ENCODE measurements around the gene OLFML1. TPM values are rescaled to one million over a fixed set of nuclear protein-coding genes. Genes with fewer than 3 reads are reported as not detected.

Gene OLFML1
- total and polyA plus RNA-seq, 4 experiments from 2014 or later, result not detected

DNA sequence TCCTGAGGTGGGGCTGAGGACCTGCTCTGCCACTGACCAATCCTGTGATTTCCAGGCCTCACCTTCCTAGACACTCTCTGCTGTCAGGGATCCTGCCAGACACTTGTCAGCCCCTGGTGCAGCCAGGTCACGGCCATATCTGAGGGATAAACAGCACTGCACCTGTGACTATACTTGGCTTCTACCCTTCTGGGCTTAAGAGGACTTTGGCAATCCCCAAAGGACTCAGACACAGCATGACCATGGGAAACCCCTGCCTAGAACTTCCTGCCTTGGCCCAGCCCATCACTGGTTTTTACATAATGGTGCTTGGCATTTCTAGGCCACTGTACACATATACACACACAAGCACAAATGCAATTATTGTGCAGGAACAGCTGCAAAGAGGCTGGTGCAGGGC lies 11.6 kb upstream of the OLFML1 start:
- no peaks in the 10 kb centered on the region for H3K4me1 ChIP-seq (ENCODE audit: insufficient read depth, low read length)
- Mint-ChIP-seq H3K36me3 (no peaks in the 10 kb centered on the region), H3K27ac (no peak overlapping the region), H3K4me1 (no peaks in the 10 kb centered on the region), H3K9me3 (no peaks in the 10 kb centered on the region), H3K4me3 (no peak overlapping the region), H3K27me3 (peaks cover 0 to 3% of the 10 kb centered on the region in 2 donors)
- intact Hi-C loops (cut with micrococcal nuclease), result no loop called here
- H3K27ac ChIP-seq (ENCODE audit: low read depth, low read length), result no peak overlapping the region
- ChIA-PET POLR2A (ENCODE audit: partially characterized antibody) (no interaction called here), CTCF (ENCODE audit: partially characterized antibody) (no interaction called here)
- H3K36me3 ChIP-seq (ENCODE audit: insufficient read depth, low read length), result no peaks in the 10 kb centered on the region
- H3K27me3 ChIP-seq (ENCODE audit: insufficient read depth, low read length), result no peaks in the 10 kb centered on the region
- no peak for DNase-seq
- no peak overlapping the region for H3K4me3 ChIP-seq (ENCODE audit: low read length in 2 of 2)
- no peaks in the 10 kb centered on the region for H3K9me3 ChIP-seq (ENCODE audit: control insufficient read depth in 1 of 2, low read length in 2 of 2)

GRCh38 chr11:7480113-7480512 lies 5.2 kb upstream of the OLFML1 start:
- H3K27ac ChIP-seq (ENCODE audit: low read depth, low read length), result no peak overlapping the region
- no peak overlapping the region for H3K4me3 ChIP-seq (ENCODE audit: low read length in 2 of 2)
- intact Hi-C loops (cut with micrococcal nuclease), result no loop called here
- H3K27me3 Mint-ChIP-seq, result peaks cover 3 to 4% of the 10 kb centered on the region in 2 donors
- ChIA-PET CTCF (ENCODE audit: partially characterized antibody) (no interaction called here), POLR2A (ENCODE audit: partially characterized antibody) (no interaction called here)
- no peak for DNase-seq
- no peaks in the 10 kb centered on the region for H3K4me1 ChIP-seq (ENCODE audit: insufficient read depth, low read length)
- H3K4me3 Mint-ChIP-seq, result no peak overlapping the region
- H3K36me3 ChIP-seq (ENCODE audit: insufficient read depth, low read length), result no peaks in the 10 kb centered on the region
- no peak overlapping the region for H3K27ac Mint-ChIP-seq
- no peaks in the 10 kb centered on the region for H3K4me1 Mint-ChIP-seq
- H3K9me3 ChIP-seq (ENCODE audit: control insufficient read depth in 1 of 2, low read length in 2 of 2), result no peaks in the 10 kb centered on the region
- H3K36me3 Mint-ChIP-seq, result no peaks in the 10 kb centered on the region
- H3K27me3 ChIP-seq (ENCODE audit: insufficient read depth, low read length), result no peaks in the 10 kb centered on the region
- H3K9me3 Mint-ChIP-seq, result no peaks in the 10 kb centered on the region

- Histone ChIP-seq H3K27ac (ENCODE audit: low read depth, low read length) (no peak overlapping the region), H3K4me3 (ENCODE audit: low read length in 2 of 2) (no peak overlapping the region), H3K36me3 (ENCODE audit: insufficient read depth, low read length) (no peaks in the 10 kb centered on the region), H3K4me1 (ENCODE audit: insufficient read depth, low read length) (no peaks in the 10 kb centered on the region), H3K27me3 (ENCODE audit: insufficient read depth, low read length) (no peaks in the 10 kb centered on the region), H3K9me3 (ENCODE audit: control insufficient read depth in 1 of 2, low read length in 2 of 2) (no peaks in the 10 kb centered on the region)
- intact Hi-C loops (cut with micrococcal nuclease), result no loop called here
- Mint-ChIP-seq H3K4me1 (no peaks in the 10 kb centered on the region), H3K4me3 (no peak overlapping the region), H3K9me3 (no peaks in the 10 kb centered on the region), H3K36me3 (no peaks in the 10 kb centered on the region), H3K27me3 (peaks cover 0 to 4% of the 10 kb centered on the region in 2 donors), H3K27ac (no peak overlapping the region)
- no peak for DNase-seq
- CTCF ChIA-PET (ENCODE audit: partially characterized antibody), result interaction anchor here (1.1 kb wide), 1 partner anchor 40 kb away, joined by 3 read pairs; no protein-coding TSS in a partner anchor
- POLR2A ChIA-PET (ENCODE audit: partially characterized antibody), result no interaction called here
Observed at GRCh38 chr11:7484131-7484530, 1.2 kb upstream of the OLFML1 start.

DNA sequence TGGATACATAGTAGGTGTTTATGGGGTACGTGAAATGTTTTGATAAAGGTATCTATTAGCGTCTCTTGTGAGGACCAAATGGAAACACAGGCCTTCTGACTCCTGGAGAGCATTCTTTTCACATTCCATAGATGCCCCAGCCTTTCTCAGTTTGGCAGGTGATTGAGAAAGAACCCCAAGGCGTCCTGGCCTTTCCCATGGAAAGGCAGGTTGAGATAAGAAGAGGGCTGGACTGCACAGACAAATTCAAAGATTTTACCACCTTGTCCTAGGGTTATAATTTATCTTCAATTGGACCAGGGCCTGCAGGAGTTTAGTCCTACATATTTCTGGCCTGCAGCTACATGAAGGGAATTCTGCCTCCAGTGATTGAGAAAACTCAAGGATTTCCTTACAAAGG lies 661 bp upstream of the OLFML1 start:
- Histone ChIP-seq H3K4me3 (ENCODE audit: low read length in 2 of 2) (no peak overlapping the region), H3K27ac (ENCODE audit: low read depth, low read length) (no peak overlapping the region), H3K36me3 (ENCODE audit: insufficient read depth, low read length) (no peaks in the 10 kb centered on the region), H3K27me3 (ENCODE audit: insufficient read depth, low read length) (no peaks in the 10 kb centered on the region), H3K4me1 (ENCODE audit: insufficient read depth, low read length) (no peaks in the 10 kb centered on the region), H3K9me3 (ENCODE audit: control insufficient read depth in 1 of 2, low read length in 2 of 2) (no peaks in the 10 kb centered on the region)
- peaks cover 0 to 4% of the 10 kb centered on the region in 2 donors for H3K27me3 Mint-ChIP-seq
- CTCF ChIA-PET (ENCODE audit: partially characterized antibody), result interaction anchor here (1.1 kb wide), 1 partner anchor 40 kb away, joined by 3 read pairs; no protein-coding TSS in a partner anchor
- intact Hi-C loops (cut with micrococcal nuclease), result no loop called here
- no peaks in the 10 kb centered on the region for H3K4me1 Mint-ChIP-seq
- H3K9me3 Mint-ChIP-seq, result no peaks in the 10 kb centered on the region
- no peak overlapping the region for H3K4me3 Mint-ChIP-seq
- no peaks in the 10 kb centered on the region for H3K36me3 Mint-ChIP-seq
- DNase-seq, result no peak
- no peak overlapping the region for H3K27ac Mint-ChIP-seq
- POLR2A ChIA-PET (ENCODE audit: partially characterized antibody), result no interaction called here

DNA sequence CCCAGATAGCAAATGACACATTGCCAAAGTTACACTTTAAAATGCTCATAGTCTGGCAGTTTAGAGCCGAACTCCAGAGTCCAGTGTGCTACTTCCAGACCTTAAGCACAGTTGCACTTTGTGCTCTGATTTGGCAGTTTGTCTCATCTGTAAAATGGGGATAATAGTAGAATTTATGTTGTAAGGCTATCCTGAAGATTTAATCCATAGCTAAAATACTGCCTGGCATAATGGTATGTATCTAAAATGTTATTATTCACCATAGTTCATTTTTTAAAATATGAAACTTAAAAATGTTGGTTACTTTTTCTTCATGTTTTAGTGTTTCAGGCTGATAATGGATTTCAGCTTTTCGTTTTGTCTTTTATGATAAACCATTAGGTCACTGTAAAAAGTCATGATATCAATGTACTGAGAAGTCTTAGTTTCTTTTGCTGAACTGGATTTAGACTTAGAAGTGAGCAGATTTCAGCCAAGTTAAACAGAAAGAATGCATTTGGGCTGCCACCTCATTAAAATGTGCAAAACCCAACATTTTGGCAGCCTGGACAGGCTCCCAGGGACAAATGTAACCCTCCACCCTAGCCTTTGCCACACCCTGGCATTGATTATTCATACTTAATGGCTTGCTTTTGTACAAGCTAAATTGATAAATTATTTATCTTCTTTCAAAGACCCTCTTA lies 933 bp downstream of the OLFML1 start:
- Histone ChIP-seq H3K4me3 (ENCODE audit: low read length in 2 of 2) (no peak overlapping the region), H3K27me3 (ENCODE audit: insufficient read depth, low read length) (no peaks in the 10 kb centered on the region), H3K4me1 (ENCODE audit: insufficient read depth, low read length) (no peaks in the 10 kb centered on the region), H3K36me3 (ENCODE audit: insufficient read depth, low read length) (no peaks in the 10 kb centered on the region), H3K27ac (ENCODE audit: low read depth, low read length) (no peak overlapping the region), H3K9me3 (ENCODE audit: control insufficient read depth in 1 of 2, low read length in 2 of 2) (no peaks in the 10 kb centered on the region)
- peaks cover 0 to 4% of the 10 kb centered on the region in 2 donors for H3K27me3 Mint-ChIP-seq
- no peak overlapping the region for H3K4me3 Mint-ChIP-seq
- no peak overlapping the region for H3K27ac Mint-ChIP-seq
- POLR2A ChIA-PET (ENCODE audit: partially characterized antibody), result no interaction called here
- H3K4me1 Mint-ChIP-seq, result no peaks in the 10 kb centered on the region
- intact Hi-C loops (cut with micrococcal nuclease), result no loop called here
- H3K9me3 Mint-ChIP-seq, result no peaks in the 10 kb centered on the region
- no peak for DNase-seq
- CTCF ChIA-PET (ENCODE audit: partially characterized antibody), result interaction anchor here (0.6 kb wide), 1 partner anchor 15 kb away, joined by 3 read pairs; no protein-coding TSS in a partner anchor
- H3K36me3 Mint-ChIP-seq, result no peaks in the 10 kb centered on the region

DNA sequence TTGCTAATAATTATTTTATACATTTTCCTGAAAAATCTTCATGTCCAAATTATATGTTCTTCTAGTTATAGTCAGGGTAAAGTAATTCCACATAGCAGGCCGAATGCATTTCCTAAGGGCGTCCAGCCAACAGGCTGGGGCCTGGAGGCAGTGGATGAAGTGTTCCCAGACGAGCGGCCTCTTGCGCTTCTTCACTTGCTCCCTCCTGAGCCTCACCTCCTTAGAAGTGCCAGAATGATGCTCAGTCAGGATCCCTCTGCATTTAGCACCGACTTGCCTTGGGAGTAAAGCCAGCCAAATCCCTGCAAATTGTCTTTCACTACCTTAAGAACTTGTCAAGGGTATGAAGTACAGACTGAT lies 1.5 kb downstream of the OLFML1 start:
- Mint-ChIP-seq H3K36me3 (no peaks in the 10 kb centered on the region), H3K4me3 (no peak overlapping the region), H3K27me3 (peaks cover 0 to 4% of the 10 kb centered on the region in 2 donors), H3K4me1 (no peaks in the 10 kb centered on the region), H3K9me3 (no peaks in the 10 kb centered on the region), H3K27ac (no peak overlapping the region)
- ChIA-PET CTCF (ENCODE audit: partially characterized antibody) (interaction anchor here (0.6 kb wide), 1 partner anchor 15 kb away, joined by 3 read pairs; no protein-coding TSS in a partner anchor), POLR2A (ENCODE audit: partially characterized antibody) (no interaction called here)
- no peaks in the 10 kb centered on the region for H3K36me3 ChIP-seq (ENCODE audit: insufficient read depth, low read length)
- peaks cover 4% of the 10 kb centered on the region for H3K27me3 ChIP-seq (ENCODE audit: insufficient read depth, low read length)
- no peak overlapping the region for H3K27ac ChIP-seq (ENCODE audit: low read depth, low read length)
- no peak for DNase-seq
- H3K4me3 ChIP-seq (ENCODE audit: low read length in 2 of 2), result no peak overlapping the region
- intact Hi-C loops (cut with micrococcal nuclease), result no loop called here
- no peaks in the 10 kb centered on the region for H3K4me1 ChIP-seq (ENCODE audit: insufficient read depth, low read length)
- H3K9me3 ChIP-seq (ENCODE audit: control insufficient read depth in 1 of 2, low read length in 2 of 2), result no peaks in the 10 kb centered on the region

- Mint-ChIP-seq H3K4me3 (no peak overlapping the region), H3K36me3 (no peaks in the 10 kb centered on the region), H3K27me3 (peaks cover 0 to 4% of the 10 kb centered on the region in 2 donors), H3K4me1 (no peaks in the 10 kb centered on the region), H3K9me3 (no peaks in the 10 kb centered on the region), H3K27ac (no peak overlapping the region)
- no peak overlapping the region for H3K4me3 ChIP-seq (ENCODE audit: low read length in 2 of 2)
- no peaks in the 10 kb centered on the region for H3K4me1 ChIP-seq (ENCODE audit: insufficient read depth, low read length)
- intact Hi-C loops (cut with micrococcal nuclease), result no loop called here
- CTCF ChIA-PET (ENCODE audit: partially characterized antibody), result no interaction called here
- no peak for DNase-seq
- no peaks in the 10 kb centered on the region for H3K36me3 ChIP-seq (ENCODE audit: insufficient read depth, low read length)
- peaks cover 4% of the 10 kb centered on the region for H3K27me3 ChIP-seq (ENCODE audit: insufficient read depth, low read length)
- H3K27ac ChIP-seq (ENCODE audit: low read depth, low read length), result no peak overlapping the region
- POLR2A ChIA-PET (ENCODE audit: partially characterized antibody), result no interaction called here
- H3K9me3 ChIP-seq (ENCODE audit: control insufficient read depth in 1 of 2, low read length in 2 of 2), result no peaks in the 10 kb centered on the region
Observed at GRCh38 chr11:7487360-7487759, 2.1 kb downstream of the OLFML1 start.
